Fibroblast of lung (primary cell): ENCODE data around the gene INPP5A.

ENCODE experiments used
- CTCF ChIP-seq, 2 donors: IDR thresholded peaks in 1 of 2; conservative IDR thresholded peaks in 1 of 2; 1 replicate in 1 of 2; 2 replicates in 1 of 2; pipeline ENCODE4 v1.5.1; 2011 to 2012; ENCODE audit warnings: low read length in 2 of 2, control low read depth in 1 of 2, inconsistent platforms in 1 of 2, low read depth in 1 of 2, mild to moderate bottlenecking in 1 of 2
- EZH2 ChIP-seq: IDR thresholded peaks from 2 replicates; pipeline ENCODE4 v1.5.1; 2012; ENCODE audit warnings: low read length, control low read depth, mild to moderate bottlenecking; ENCODE audit errors: missing control alignments

- TF ChIP-seq CTCF (conservative IDR thresholded peaks at IDR 0.05 in 1 of 2, IDR thresholded peaks at IDR 0.05 in 1 of 2; ENCODE audit: low read depth in 1 of 2, low read length in 2 of 2) (no peak), EZH2 (no peak)
Measured at GRCh38 chr10:132611026-132611910, 73.7 kb downstream of the INPP5A start.
